Upper lobe of right lung (tissue), 1 donor: ENCODE measurements around the gene MRPL52. TPM values are rescaled to one million over a fixed set of nuclear protein-coding genes. Genes with fewer than 3 reads are reported as not detected.
A peak's percentile ranks its signal among the peaks of the same experiment; 100 is the strongest.

Source experiments
- ATAC-seq: fragments of 200-7000 bp; cut with Tn5 transposase; one replicate; pipeline ENCODE4 v1.9.1; 2020; ENCODE audit warnings: mild to moderate bottlenecking, moderate library complexity
- DNase-seq: peaks from one replicate; pipeline ENCODE4 v3.0.0-alpha.2; 2020
- H3K27ac ChIP-seq: fragments of 200-600 bp; one replicate; pipeline ENCODE4 v1.8.0; 2022
- H3K27me3 ChIP-seq: fragments of 200-600 bp; one replicate; pipeline ENCODE4 v1.8.0; 2022; ENCODE audit warnings: mild to moderate bottlenecking
- H3K36me3 ChIP-seq: fragments of 200-600 bp; one replicate; pipeline ENCODE4 v1.8.0; 2022
- H3K4me1 ChIP-seq: fragments of 200-600 bp; one replicate; pipeline ENCODE4 v1.8.0; 2022
- H3K4me3 ChIP-seq: fragments of 200-600 bp; one replicate; pipeline ENCODE4 v1.8.0; 2022; ENCODE audit warnings: mild to moderate bottlenecking
- H3K9me3 ChIP-seq: fragments of 200-600 bp; one replicate; pipeline ENCODE4 v1.8.0; 2022
- CTCF ChIP-seq: fragments of 200-600 bp; IDR thresholded peaks from one replicate; pipeline ENCODE4 v1.8.0; 2022; ENCODE audit warnings: antibody characterized with exemption
- intact Hi-C: fragments of 100-400 bp; cut with DNase I; formaldehyde crosslinking; loops from one replicate; pipeline ENCODE4 v1.11.0; 2022
- total RNA-seq: library from RNA; stranded (reverse); fragmentation: NEBNext Ultra II Directional; extraction: Animal tissue kit (Norgen Biotek cat#: 25700); gene quantifications from one replicate; pipeline ENCODE4 v1.2.1, GENCODE V29; 2021
- donor health status: DM: no; HTN: yes; CAD: no; lungs with severe emphysema.

Gene MRPL52
- total RNA-seq, 1 donor from 2014 or later: 58.4 TPM

GRCh38 chr14:22830443-22831010, 840 bp downstream of the MRPL52 start:
- Histone ChIP-seq H3K27ac (no peak overlapping the region), H3K9me3 (no peaks in the 10 kb centered on the region), H3K4me3 (peak overlapping the region; percentile 99), H3K27me3 (no peaks in the 10 kb centered on the region), H3K4me1 (peaks cover 8% of the 10 kb centered on the region), H3K36me3 (peaks cover 15% of the 10 kb centered on the region)
- DNase-seq (no peak), ATAC-seq (no peak)
- intact Hi-C loops: no loop called here
- no peak for TF ChIP-seq CTCF

- no peak for ATAC-seq
- no peak overlapping the region for H3K4me3 ChIP-seq
- intact Hi-C loops: no loop called here
- peaks cover 32% of the 10 kb centered on the region for H3K4me1 ChIP-seq
- H3K9me3 ChIP-seq: no peaks in the 10 kb centered on the region
- no peak for TF ChIP-seq CTCF
- H3K27me3 ChIP-seq: no peaks in the 10 kb centered on the region
- H3K27ac ChIP-seq: peak overlapping the region; percentile 92
- DNase-seq: no peak
- H3K36me3 ChIP-seq: peaks cover 15% of the 10 kb centered on the region
Observed at GRCh38 chr14:22835505-22835904, 5.8 kb downstream of the MRPL52 start.

GRCh38 chr14:22836301-22837113, 6.8 kb downstream of the MRPL52 start, which contains the start of gene MMP14:
Gene MMP14, plus strand, starts transcription at chr14:22836585. Its CDS starts 233 bp downstream, at chr14:22836818.
- H3K4me1 ChIP-seq: peaks cover 31% of the 10 kb centered on the region
- peak; percentile 72 for ATAC-seq
- no peaks in the 10 kb centered on the region for H3K9me3 ChIP-seq
- peak within 1 kb of the TSS; percentile 92 for H3K27ac ChIP-seq
- no peak for DNase-seq
- intact Hi-C loops: no loop called here
- peak; percentile 32 for TF ChIP-seq CTCF
- peaks cover 21% of the 10 kb centered on the region for H3K36me3 ChIP-seq
- no peaks in the 10 kb centered on the region for H3K27me3 ChIP-seq
- peak within 1 kb of the TSS; percentile 89 for H3K4me3 ChIP-seq

- Histone ChIP-seq H3K36me3 (peaks cover 28% of the 10 kb centered on the region), H3K27ac (peak overlapping the region; percentile 92), H3K27me3 (no peaks in the 10 kb centered on the region), H3K4me1 (peaks cover 31% of the 10 kb centered on the region), H3K4me3 (peak overlapping the region; percentile 89), H3K9me3 (no peaks in the 10 kb centered on the region)
- intact Hi-C loops: no loop called here
- DNase-seq (peak; percentile 84), ATAC-seq (peak; percentile 68)
- no peak for TF ChIP-seq CTCF
Observed at GRCh38 chr14:22837114-22837749, 7.5 kb downstream of the MRPL52 start.

- Histone ChIP-seq H3K4me3 (peak overlapping the region; percentile 89), H3K9me3 (no peaks in the 10 kb centered on the region), H3K36me3 (peaks cover 35% of the 10 kb centered on the region), H3K4me1 (peaks cover 31% of the 10 kb centered on the region), H3K27ac (peak overlapping the region; percentile 92), H3K27me3 (no peaks in the 10 kb centered on the region)
- ATAC-seq: peak; percentile 56
- DNase-seq: no peak
- intact Hi-C loops: no loop called here
- no peak for TF ChIP-seq CTCF
Observed at GRCh38 chr14:22837750-22838538, 8.3 kb downstream of the MRPL52 start.
